Raji (cell line): Measurements from ENCODE around the gene POLR3B.

Source experiments
- POLR2A ChIP-seq: IDR thresholded peaks from 2 replicates; pipeline ENCODE4 v1.6.1; 2011; ENCODE audit warnings: low read depth, low read length, control low read depth; ENCODE audit not compliant: insufficient read depth

The POLR3B gene

DNA sequence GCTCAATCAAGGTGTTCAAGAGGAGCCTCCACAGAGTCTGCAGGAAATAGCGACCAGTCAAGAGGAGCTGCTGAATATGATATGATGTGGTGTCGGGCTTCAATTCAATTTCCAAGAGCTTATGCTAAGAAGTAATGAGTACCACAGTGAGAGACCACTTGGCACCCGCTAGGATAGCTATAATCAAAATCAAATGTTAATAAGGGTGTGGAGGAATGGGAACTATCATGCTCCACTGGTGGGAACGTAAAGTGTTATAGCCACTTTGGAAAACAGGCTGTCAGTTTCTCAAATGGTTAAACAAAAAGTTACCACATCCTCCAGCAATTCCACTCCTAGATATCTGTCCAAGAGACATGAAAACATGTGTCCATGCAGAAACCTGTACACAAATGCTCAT lies 6.7 kb downstream of the POLR3B start:
- TF ChIP-seq POLR2A: no peak

GRCh38 chr12:106369624-106370346 lies 12.2 kb downstream of the POLR3B start:
- no peak for TF ChIP-seq POLR2A

- TF ChIP-seq POLR2A: no peak
Observed at GRCh38 chr12:106378788-106379187, 21.2 kb downstream of the POLR3B start.

GRCh38 chr12:106380954-106381353 lies 23.4 kb downstream of the POLR3B start:
- no peak for TF ChIP-seq POLR2A

DNA sequence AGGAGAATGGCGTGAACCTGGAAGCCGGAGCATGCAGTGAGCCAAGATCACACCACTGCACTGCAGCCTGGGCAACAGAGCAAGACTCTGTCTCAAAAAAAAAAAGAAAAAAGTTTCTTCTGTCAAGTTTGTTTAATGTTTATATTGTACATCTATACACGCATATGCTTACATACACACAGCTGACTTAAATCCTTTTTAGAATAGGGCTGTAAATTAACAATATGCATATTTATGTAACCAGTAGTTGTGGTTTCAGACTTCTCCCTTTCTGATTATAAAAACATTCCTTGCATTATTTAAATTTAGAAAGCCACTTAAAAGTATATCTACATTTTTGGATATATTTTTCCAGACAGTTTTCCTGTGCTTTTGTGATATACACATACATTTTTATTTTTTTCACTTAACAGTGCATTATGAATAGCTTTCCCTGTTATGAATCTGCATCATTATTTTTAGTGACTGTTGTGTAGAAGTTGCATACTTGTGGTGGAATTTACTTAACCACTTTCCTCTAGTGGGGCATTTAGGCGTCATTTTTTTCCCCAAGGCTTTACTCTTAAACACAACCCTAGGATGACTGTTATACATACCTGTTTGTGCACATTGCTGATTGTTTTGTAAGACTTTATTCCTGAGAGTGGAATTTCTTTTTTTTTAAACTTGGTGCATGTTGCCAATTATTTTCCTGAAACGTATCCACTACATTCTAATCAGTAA lies 29.4 kb downstream of the POLR3B start:
- TF ChIP-seq POLR2A: no peak

GRCh38 chr12:106387848-106388377 lies 30.4 kb downstream of the POLR3B start:
- no peak for TF ChIP-seq POLR2A

DNA sequence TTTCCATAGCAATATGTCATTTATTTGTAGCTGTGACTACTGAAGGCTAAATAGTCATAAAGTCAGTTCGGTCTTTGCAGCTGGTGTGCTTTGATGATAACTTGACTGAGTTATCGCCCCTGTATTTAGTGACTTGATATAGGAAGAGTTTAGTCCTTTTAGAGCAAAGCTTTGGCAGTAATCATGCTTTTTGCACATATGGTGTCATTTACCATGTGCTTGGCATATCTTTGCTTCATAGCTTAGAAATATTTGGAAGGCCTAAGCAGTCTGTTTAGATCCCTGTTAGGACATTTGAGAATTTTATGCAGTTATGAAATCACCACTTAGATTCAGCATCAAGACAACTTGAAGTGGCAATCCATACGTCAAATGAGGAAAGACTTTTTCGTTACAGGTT lies 31.6 kb downstream of the POLR3B start:
- TF ChIP-seq POLR2A: no peak

DNA sequence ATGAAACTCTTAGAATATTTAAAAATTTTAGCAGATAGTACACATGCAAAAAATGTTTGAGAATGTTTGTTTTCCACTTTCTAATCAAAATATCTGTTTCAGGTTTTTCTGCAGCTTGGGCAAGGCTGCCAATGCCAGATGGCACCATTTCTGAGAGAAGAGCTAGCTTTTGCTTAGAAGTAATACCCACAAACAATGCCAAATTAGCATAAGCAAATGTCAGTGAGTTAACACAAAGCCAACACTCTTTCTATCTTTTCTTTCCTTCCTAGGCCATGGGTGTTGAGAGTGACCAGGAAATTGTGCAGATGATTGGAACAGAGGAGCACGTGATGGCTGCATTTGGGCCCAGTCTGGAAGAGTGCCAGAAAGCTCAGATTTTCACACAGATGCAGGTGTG lies 35.2 kb downstream of the POLR3B start:
- TF ChIP-seq POLR2A: no peak

GRCh38 chr12:106409878-106410277 lies 52.3 kb downstream of the POLR3B start:
- no peak for TF ChIP-seq POLR2A

- no peak for TF ChIP-seq POLR2A
Observed at GRCh38 chr12:106412563-106412962, 55.0 kb downstream of the POLR3B start.

DNA sequence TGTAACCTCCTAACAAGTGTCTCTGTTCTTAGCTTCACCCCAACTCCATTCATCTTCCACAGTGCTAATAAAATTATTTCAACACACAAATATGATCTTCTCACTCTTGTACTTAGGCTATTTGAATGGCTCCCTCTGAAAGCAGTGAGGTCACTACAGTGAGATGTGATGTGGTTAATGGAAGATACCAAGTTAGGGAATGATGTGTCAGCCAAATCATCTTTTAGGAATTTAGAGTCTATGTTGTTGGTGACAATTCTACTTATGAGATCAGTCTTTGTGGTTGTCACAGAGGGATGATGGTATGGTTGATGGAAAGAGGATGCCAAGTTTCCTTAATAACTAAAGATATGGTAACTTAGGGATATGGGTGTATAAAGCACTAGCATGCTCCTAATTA lies 57.6 kb downstream of the POLR3B start:
- TF ChIP-seq POLR2A: no peak

GRCh38 chr12:106416273-106416672 lies 58.7 kb downstream of the POLR3B start:
- TF ChIP-seq POLR2A: no peak

DNA sequence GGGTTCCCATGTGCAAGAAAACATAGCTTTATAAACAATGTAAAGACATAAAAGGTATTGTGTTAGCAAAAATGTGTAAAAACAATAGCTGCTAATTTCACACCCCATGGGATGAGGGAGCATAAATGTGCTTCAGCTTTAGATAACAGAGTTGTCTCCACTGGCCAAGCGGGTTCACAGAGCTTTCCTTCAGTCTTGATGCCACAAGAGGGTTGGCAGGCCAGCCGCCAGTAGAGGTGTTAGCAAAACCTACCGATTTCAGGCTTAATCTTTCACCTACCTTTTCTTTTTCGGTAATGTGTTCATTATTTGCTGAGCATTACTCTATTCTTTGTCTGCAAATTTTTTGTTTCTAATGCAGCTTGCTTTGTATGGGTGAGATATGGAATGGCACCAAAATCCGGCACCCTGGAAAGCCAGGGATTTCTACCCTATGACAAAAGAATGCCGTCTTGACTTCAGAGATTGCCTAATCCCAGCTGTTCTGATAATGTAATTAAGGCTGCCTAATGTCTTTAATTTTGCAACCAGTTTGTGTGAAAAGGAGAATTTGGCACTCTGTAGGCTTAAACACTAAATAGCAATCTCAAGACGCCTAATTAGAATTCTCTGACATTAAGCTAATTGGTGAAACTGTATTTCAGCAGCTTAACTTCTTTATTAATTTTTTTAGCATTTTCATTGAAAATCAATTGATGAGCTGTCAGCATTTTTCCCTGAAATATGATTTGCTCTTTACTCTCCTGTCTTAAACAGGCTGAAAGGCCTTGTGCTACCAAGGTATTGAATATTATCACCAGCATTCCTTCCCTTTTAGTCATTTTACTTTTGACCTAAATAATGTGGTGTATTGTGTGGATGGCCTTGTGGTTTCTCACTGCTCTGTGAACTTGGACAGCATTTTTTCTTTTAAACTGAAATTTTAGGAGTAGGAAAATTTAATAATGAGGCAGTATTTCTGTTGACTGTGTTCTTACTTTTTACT lies 60.7 kb downstream of the POLR3B start:
- no peak for TF ChIP-seq POLR2A

DNA sequence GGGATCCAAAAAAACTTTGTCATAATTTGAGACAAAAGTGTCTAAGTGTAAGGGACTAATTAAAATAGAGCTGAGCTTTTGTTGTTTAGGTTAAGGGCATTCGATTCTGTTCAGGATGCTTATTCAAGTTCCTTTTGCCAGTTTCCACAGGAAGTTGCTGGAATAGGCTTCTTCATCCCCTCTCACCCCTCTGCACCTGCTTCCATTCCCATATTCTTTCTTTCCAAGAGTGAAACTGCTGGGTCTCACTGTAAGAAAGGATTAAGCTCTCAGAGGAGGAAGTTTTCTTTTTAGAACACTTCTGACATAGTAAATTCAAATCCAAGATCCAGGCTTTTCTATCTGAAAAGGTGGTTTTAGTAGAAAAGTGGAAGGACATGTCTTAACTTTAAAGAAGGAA lies 61.4 kb downstream of the POLR3B start:
- TF ChIP-seq POLR2A: no peak

GRCh38 chr12:106423291-106423690 lies 65.7 kb downstream of the POLR3B start:
- no peak for TF ChIP-seq POLR2A
